ENCODE results near the gene UNC13B. TPM values are rescaled to one million over a fixed set of nuclear protein-coding genes. Genes with fewer than 3 reads are reported as not detected.

The UNC13B gene
- total RNA-seq, 1 experiment from 2014 or later, result not detected

- Histone ChIP-seq H4K20me1 (ENCODE audit: insufficient read depth, low read depth, low read length) (no peaks in the 10 kb centered on the region), H3K9ac (ENCODE audit: low read length) (no peak overlapping the region), H3K4me1 (ENCODE audit: low read length) (no peaks in the 10 kb centered on the region), H3K27ac (ENCODE audit: low read length) (no peak overlapping the region), H3K79me2 (ENCODE audit: low read length) (no peaks in the 10 kb centered on the region), H3K4me2 (ENCODE audit: low read depth, low read length, poor library complexity, severe bottlenecking) (no peak overlapping the region), H3K9me3 (ENCODE audit: low read length) (no peaks in the 10 kb centered on the region), H3K27me3 (ENCODE audit: low read length) (no peaks in the 10 kb centered on the region), H3K9me2 (replicated peaks; ENCODE audit: insufficient read depth, low read length) (no peaks in the 10 kb centered on the region), H3K36me3 (ENCODE audit: insufficient read depth, low read length) (no peaks in the 10 kb centered on the region), H3K4me3 (ENCODE audit: low read length) (no peak overlapping the region), H2AFZ (ENCODE audit: low read length) (no peak overlapping the region)
- DNase-seq, result no peak
Observed at GRCh38 chr9:35262064-35262463, 100.3 kb downstream of the UNC13B start.

GRCh38 chr9:35267710-35268109 is 105.9 kb downstream of the UNC13B start:
- H3K4me2 ChIP-seq (ENCODE audit: low read depth, low read length, poor library complexity, severe bottlenecking), result no peak overlapping the region
- H3K27ac ChIP-seq (ENCODE audit: low read length), result no peak overlapping the region
- H3K9me2 ChIP-seq (replicated peaks; ENCODE audit: insufficient read depth, low read length), result no peaks in the 10 kb centered on the region
- H3K36me3 ChIP-seq (ENCODE audit: insufficient read depth, low read length), result no peaks in the 10 kb centered on the region
- H3K79me2 ChIP-seq (ENCODE audit: low read length), result no peaks in the 10 kb centered on the region
- DNase-seq, result no peak
- H4K20me1 ChIP-seq (ENCODE audit: insufficient read depth, low read depth, low read length), result no peaks in the 10 kb centered on the region
- no peaks in the 10 kb centered on the region for H3K9me3 ChIP-seq (ENCODE audit: low read length)
- H2AFZ ChIP-seq (ENCODE audit: low read length), result no peak overlapping the region
- H3K4me3 ChIP-seq (ENCODE audit: low read length), result no peak overlapping the region
- no peaks in the 10 kb centered on the region for H3K4me1 ChIP-seq (ENCODE audit: low read length)
- no peaks in the 10 kb centered on the region for H3K27me3 ChIP-seq (ENCODE audit: low read length)
- no peak overlapping the region for H3K9ac ChIP-seq (ENCODE audit: low read length)

GRCh38 chr9:35269919-35270318 is 108.1 kb downstream of the UNC13B start:
- Histone ChIP-seq H3K9ac (ENCODE audit: low read length) (no peak overlapping the region), H3K9me2 (replicated peaks; ENCODE audit: insufficient read depth, low read length) (no peaks in the 10 kb centered on the region), H3K36me3 (ENCODE audit: insufficient read depth, low read length) (no peaks in the 10 kb centered on the region), H3K27me3 (ENCODE audit: low read length) (no peaks in the 10 kb centered on the region), H3K9me3 (ENCODE audit: low read length) (no peaks in the 10 kb centered on the region), H3K4me1 (ENCODE audit: low read length) (no peaks in the 10 kb centered on the region), H3K27ac (ENCODE audit: low read length) (no peak overlapping the region), H3K79me2 (ENCODE audit: low read length) (no peaks in the 10 kb centered on the region), H2AFZ (ENCODE audit: low read length) (no peak overlapping the region), H3K4me3 (ENCODE audit: low read length) (no peak overlapping the region), H4K20me1 (ENCODE audit: insufficient read depth, low read depth, low read length) (no peaks in the 10 kb centered on the region), H3K4me2 (ENCODE audit: low read depth, low read length, poor library complexity, severe bottlenecking) (no peak overlapping the region)
- DNase-seq, result no peak

GRCh38 chr9:35271637-35272036 is 109.8 kb downstream of the UNC13B start:
- Histone ChIP-seq H3K9me2 (replicated peaks; ENCODE audit: insufficient read depth, low read length) (no peaks in the 10 kb centered on the region), H3K79me2 (ENCODE audit: low read length) (no peaks in the 10 kb centered on the region), H3K4me3 (ENCODE audit: low read length) (no peak overlapping the region), H3K9me3 (ENCODE audit: low read length) (no peaks in the 10 kb centered on the region), H3K27me3 (ENCODE audit: low read length) (no peaks in the 10 kb centered on the region), H2AFZ (ENCODE audit: low read length) (no peak overlapping the region), H3K4me2 (ENCODE audit: low read depth, low read length, poor library complexity, severe bottlenecking) (no peak overlapping the region), H3K27ac (ENCODE audit: low read length) (no peak overlapping the region), H3K4me1 (ENCODE audit: low read length) (peaks cover 3% of the 10 kb centered on the region; the same call in 1 of the 2 replicates), H3K9ac (ENCODE audit: low read length) (no peak overlapping the region), H4K20me1 (ENCODE audit: insufficient read depth, low read depth, low read length) (no peaks in the 10 kb centered on the region), H3K36me3 (ENCODE audit: insufficient read depth, low read length) (no peaks in the 10 kb centered on the region)
- no peak for DNase-seq

- no peak for DNase-seq
- no peaks in the 10 kb centered on the region for H3K36me3 ChIP-seq (ENCODE audit: insufficient read depth, low read length)
- H3K4me1 ChIP-seq (ENCODE audit: low read length), result peaks cover 3% of the 10 kb centered on the region; the same call in 1 of the 2 replicates
- no peak overlapping the region for H3K27ac ChIP-seq (ENCODE audit: low read length)
- no peaks in the 10 kb centered on the region for H3K9me3 ChIP-seq (ENCODE audit: low read length)
- no peaks in the 10 kb centered on the region for H4K20me1 ChIP-seq (ENCODE audit: insufficient read depth, low read depth, low read length)
- H3K4me3 ChIP-seq (ENCODE audit: low read length), result no peak overlapping the region
- no peaks in the 10 kb centered on the region for H3K9me2 ChIP-seq (replicated peaks; ENCODE audit: insufficient read depth, low read length)
- H3K79me2 ChIP-seq (ENCODE audit: low read length), result no peaks in the 10 kb centered on the region
- no peak overlapping the region for H2AFZ ChIP-seq (ENCODE audit: low read length)
- H3K9ac ChIP-seq (ENCODE audit: low read length), result no peak overlapping the region
- no peak overlapping the region for H3K4me2 ChIP-seq (ENCODE audit: low read depth, low read length, poor library complexity, severe bottlenecking)
- H3K27me3 ChIP-seq (ENCODE audit: low read length), result no peaks in the 10 kb centered on the region
Observed at GRCh38 chr9:35272989-35273388, 111.2 kb downstream of the UNC13B start.

GRCh38 chr9:35273591-35273990 is 111.8 kb downstream of the UNC13B start:
- H3K9me3 ChIP-seq (ENCODE audit: low read length), result no peaks in the 10 kb centered on the region
- H3K27ac ChIP-seq (ENCODE audit: low read length), result no peak overlapping the region
- H2AFZ ChIP-seq (ENCODE audit: low read length), result no peak overlapping the region
- no peak overlapping the region for H3K4me2 ChIP-seq (ENCODE audit: low read depth, low read length, poor library complexity, severe bottlenecking)
- H3K79me2 ChIP-seq (ENCODE audit: low read length), result no peaks in the 10 kb centered on the region
- H4K20me1 ChIP-seq (ENCODE audit: insufficient read depth, low read depth, low read length), result no peaks in the 10 kb centered on the region
- H3K4me1 ChIP-seq (ENCODE audit: low read length), result peaks cover 3% of the 10 kb centered on the region; the same call in 1 of the 2 replicates
- no peaks in the 10 kb centered on the region for H3K27me3 ChIP-seq (ENCODE audit: low read length)
- no peak for DNase-seq
- H3K36me3 ChIP-seq (ENCODE audit: insufficient read depth, low read length), result no peaks in the 10 kb centered on the region
- H3K4me3 ChIP-seq (ENCODE audit: low read length), result no peak overlapping the region
- no peaks in the 10 kb centered on the region for H3K9me2 ChIP-seq (replicated peaks; ENCODE audit: insufficient read depth, low read length)
- no peak overlapping the region for H3K9ac ChIP-seq (ENCODE audit: low read length)

GRCh38 chr9:35274993-35275392 is 113.2 kb downstream of the UNC13B start:
- H3K27me3 ChIP-seq (ENCODE audit: low read length), result no peaks in the 10 kb centered on the region
- H2AFZ ChIP-seq (ENCODE audit: low read length), result no peak overlapping the region
- no peaks in the 10 kb centered on the region for H3K9me2 ChIP-seq (replicated peaks; ENCODE audit: insufficient read depth, low read length)
- no peaks in the 10 kb centered on the region for H3K79me2 ChIP-seq (ENCODE audit: low read length)
- H3K9me3 ChIP-seq (ENCODE audit: low read length), result no peaks in the 10 kb centered on the region
- H3K4me3 ChIP-seq (ENCODE audit: low read length), result no peak overlapping the region
- H3K36me3 ChIP-seq (ENCODE audit: insufficient read depth, low read length), result no peaks in the 10 kb centered on the region
- peaks cover 3% of the 10 kb centered on the region; the same call in 1 of the 2 replicates for H3K4me1 ChIP-seq (ENCODE audit: low read length)
- no peak for DNase-seq
- no peak overlapping the region for H3K9ac ChIP-seq (ENCODE audit: low read length)
- no peak overlapping the region for H3K4me2 ChIP-seq (ENCODE audit: low read depth, low read length, poor library complexity, severe bottlenecking)
- H4K20me1 ChIP-seq (ENCODE audit: insufficient read depth, low read depth, low read length), result no peaks in the 10 kb centered on the region
- H3K27ac ChIP-seq (ENCODE audit: low read length), result no peak overlapping the region

GRCh38 chr9:35277171-35277520 is 115.3 kb downstream of the UNC13B start:
- no peaks in the 10 kb centered on the region for H3K9me2 ChIP-seq (replicated peaks; ENCODE audit: insufficient read depth, low read length)
- H3K4me2 ChIP-seq (ENCODE audit: low read depth, low read length, poor library complexity, severe bottlenecking), result no peak overlapping the region
- peaks cover 3% of the 10 kb centered on the region; the same call in 1 of the 2 replicates for H3K4me1 ChIP-seq (ENCODE audit: low read length)
- no peak overlapping the region for H2AFZ ChIP-seq (ENCODE audit: low read length)
- no peaks in the 10 kb centered on the region for H3K79me2 ChIP-seq (ENCODE audit: low read length)
- no peaks in the 10 kb centered on the region for H3K36me3 ChIP-seq (ENCODE audit: insufficient read depth, low read length)
- H3K9me3 ChIP-seq (ENCODE audit: low read length), result no peaks in the 10 kb centered on the region
- H3K9ac ChIP-seq (ENCODE audit: low read length), result no peak overlapping the region
- no peak for DNase-seq
- no peaks in the 10 kb centered on the region for H3K27me3 ChIP-seq (ENCODE audit: low read length)
- H3K27ac ChIP-seq (ENCODE audit: low read length), result no peak overlapping the region
- H4K20me1 ChIP-seq (ENCODE audit: insufficient read depth, low read depth, low read length), result no peaks in the 10 kb centered on the region
- H3K4me3 ChIP-seq (ENCODE audit: low read length), result no peak overlapping the region

All from Karpas-422 (cell line).